HG02970 (cell line): ENCODE data around the gene MRPL53.

Experiments used
- ATAC-seq: cut with Tn5 transposase; IDR thresholded peaks from one replicate; pipeline ENCODE4 v1.9.1; 2021; ENCODE audit warnings: mild to moderate bottlenecking, moderate library complexity, moderate number of reproducible peaks; ENCODE audit not compliant: unreplicated experiment, low FRiP score

Gene MRPL53

DNA sequence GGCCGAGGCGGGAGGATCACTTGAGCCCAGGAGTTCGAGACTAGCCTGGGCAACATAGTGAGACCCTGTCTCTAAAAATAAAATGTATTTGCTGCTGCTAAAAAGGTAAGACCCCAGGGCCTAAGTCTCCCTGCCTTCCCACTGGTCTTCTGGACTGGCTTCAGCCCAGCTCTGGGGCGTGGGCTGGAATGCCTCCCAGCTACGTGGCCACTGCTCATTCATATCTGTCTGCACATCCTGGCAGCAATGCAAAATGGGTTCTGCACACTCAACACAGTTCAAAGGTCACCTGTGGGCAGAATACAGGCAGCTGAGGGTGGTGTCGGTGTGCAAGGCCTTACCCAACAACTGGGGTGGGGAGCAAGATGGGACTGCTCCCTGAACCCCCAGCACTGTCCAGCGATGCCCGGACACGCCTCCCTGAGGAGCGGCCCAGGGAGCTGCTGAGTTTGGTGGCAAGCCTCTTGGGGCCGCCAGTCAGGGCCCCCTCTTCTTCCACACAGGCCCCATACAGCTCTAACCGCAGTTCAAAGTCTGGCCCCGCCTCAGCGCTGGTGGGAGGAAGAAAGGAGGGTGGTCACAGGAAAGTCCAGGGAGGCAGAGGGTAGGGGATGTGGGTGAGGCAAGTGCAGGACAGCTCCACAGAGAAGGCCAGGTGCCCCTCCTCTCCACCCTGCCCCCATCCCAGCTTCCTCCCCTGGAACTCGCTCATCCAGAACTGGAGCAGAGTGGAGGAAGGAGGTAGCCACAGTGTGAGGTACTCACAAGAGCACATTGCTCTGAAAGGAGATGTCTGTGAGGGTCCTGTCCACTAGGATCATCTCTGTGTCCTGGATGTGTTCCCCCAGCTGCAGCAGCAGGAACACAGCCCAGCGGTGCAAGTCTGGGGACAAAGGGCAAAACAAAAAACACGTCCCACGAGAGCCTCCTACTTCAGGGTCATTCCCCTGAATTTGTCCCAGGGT is 42.7 kb downstream of the MRPL53 start:
- ATAC-seq = no peak

DNA sequence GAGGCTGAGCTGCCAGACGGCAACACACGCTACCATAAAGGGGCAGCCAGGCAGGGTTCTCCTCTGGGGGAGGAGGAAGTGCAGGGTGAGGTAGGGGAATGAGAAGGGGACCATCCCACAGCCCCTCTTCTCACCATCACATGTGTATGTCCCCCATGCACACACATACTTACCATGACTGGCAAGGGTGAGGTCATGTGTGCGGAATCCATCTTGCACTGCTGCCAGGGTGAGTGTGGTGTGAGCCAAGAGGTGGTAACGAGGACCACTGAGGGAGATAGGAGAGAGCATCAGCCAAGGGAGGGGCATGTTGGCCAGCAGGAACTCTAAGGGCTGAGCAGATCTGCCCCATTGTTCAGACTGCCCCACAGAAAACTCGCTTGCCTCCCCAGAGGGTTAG is 43.8 kb downstream of the MRPL53 start:
- ATAC-seq = no peak

DNA sequence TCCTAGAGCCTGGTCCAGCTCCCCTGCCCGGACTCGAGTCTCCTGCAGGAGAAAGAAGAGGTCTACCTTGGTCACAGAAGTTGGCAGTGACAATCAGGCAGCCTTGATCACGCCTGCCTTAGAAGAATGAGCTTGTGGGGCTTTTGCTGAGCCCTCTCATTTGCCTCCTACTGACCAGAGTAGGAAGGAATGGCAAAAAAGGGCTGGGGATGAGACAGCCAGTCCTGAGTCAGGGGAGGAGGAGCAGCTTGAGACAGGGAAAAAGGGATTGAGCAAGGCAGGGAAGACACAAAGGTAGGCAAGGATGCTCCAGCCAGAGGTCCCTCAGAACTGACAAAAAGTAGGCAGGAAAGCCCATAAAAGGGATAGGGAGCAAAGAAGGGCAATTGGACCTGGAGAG is 44.9 kb downstream of the MRPL53 start:
- ATAC-seq = no peak

DNA sequence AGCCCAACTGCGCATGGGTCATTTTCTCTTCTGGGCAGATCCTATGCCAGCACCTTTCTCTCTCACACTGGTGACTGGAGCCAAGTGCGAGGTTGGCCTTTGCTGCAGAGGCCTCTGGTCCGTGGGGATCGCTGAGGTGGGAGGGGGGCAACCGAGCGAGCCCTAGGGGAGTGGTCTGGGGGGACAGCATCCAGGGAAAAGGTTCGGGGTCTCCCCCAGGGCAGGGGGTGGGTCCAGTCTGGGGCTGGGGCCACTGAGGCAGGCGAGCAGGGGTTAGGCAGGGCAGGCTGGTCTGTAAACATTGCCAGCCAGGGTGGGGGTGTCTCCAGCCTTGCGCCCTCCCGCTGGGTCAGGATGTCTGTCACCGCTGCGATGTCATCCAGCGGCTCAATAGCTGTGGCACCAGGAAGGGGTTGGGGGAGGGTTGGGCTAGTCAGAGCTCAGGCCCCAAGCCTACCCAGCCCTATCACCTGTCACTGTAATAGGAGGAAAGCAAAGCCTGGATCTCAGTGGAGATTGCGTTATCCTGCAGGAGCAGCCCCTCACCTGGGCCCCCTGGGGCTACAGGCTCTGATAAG is 46.2 kb downstream of the MRPL53 start:
- ATAC-seq = no peak

DNA sequence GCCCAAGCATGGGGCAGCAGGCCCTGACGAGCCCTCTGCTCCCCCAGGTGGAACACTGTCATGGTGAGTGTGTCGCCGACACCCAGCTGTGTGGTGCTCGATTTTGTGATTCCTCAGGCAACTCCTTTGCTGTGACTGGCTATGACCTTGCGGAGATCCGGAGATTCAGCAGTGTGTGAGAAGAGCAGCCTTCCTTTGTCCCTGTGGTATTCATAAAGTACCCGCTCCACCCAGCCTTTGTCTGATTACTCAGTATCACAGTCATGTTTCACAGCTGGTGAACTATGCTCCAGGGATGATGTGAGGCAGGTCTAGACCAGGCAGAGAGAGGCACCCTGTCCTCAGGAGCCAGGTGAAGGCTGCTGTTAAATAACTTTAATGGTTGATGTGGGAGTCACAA is 47.0 kb downstream of the MRPL53 start:
- ATAC-seq = no peak

DNA sequence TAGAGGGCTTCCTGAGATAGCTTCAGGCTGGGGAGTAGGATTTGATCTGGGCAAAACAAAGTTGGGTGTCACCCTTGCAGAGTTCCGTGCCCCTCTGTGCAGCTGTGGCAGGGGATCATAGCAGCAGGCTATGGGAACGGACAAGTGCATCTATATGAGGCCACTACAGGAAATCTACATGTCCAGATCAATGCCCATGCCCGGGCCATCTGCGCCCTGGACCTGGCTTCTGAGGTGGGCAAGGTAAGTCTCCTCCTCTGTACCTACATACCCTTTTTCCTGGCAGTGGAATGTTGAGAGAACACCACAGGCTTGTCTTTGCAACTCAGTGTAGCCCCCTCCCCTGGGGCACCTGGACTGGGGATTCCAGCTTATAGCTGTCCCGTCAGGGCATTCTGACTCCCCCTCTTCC is 47.5 kb downstream of the MRPL53 start:
- no peak for ATAC-seq

DNA sequence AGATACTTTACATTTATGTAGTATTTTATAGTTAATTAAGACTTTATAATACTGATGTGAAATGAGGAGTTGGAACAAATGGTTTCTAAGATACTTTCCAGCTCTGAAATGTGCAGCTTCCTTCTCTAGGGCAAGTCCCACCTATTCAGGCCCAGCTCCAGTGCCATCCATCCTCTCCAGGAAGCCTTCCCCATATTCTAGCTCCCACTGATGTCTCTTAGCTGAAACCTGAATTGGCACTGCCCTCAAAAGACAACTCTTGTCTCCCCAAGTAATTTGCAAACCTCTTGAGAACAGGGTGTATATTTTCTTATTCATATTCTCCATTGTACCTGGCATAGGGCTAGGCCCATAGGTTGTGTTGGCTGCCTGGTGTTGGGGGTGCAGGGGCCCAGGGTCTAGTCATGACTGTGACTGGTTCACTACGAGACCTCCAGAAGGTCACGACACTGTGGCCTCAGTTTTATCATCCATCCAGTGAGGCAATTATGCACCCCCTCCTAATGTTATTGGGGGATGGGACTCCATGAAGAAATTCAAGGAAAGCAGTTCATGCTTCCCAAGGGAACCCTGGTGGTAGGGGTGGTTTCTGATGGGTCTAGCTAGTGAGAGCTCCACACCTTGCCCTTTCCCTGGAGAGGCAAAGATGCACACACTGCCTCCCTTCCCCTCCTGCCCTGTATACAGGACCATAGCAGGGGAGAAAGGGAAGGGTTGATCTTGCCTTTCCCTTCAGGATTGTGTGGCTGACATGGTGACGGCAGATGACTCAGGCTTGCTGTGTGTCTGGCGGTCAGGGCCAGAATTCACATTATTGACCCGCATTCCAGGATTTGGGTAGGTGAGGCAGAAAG is 48.1 kb downstream of the MRPL53 start:
- ATAC-seq = no peak

DNA sequence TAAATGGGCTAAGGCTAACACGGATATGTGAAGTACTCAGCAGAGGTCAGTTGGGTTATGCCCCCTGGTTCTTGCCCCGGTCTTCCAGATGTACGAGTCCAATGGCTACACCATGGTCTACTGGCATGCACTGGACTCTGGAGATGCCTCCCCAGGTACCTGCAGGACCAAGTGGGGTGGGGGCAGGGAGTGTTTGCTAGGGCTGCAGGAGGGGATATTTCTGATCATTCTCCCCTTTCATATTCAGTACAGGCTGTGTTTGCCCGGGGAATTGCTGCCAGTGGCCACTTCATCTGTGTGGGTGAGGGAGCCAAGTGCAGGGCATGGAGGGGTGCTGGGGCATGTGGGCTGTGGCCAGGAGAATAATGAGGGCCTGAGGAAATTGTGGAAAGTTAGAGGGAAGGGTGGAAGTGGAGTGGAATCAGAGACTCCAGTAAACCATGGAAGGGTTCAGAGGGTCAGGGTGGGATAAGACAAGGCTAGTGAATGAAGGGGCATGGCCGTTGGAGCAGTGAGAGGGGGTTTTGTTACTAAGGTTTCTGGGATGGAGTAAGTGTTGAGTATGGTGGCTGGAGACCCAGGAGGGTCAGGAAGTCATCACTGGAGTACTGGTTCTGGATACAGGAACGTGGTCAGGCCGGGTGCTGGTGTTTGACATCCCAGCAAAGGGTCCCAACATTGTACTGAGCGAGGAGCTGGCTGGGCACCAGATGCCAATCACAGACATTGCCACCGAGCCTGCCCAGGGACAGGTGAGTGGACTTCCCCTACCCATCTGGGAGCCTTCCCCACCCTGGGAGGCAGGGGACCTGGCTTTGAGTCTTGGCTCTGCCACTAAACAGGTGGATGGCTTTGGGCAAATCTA is 49.0 kb downstream of the MRPL53 start:
- ATAC-seq = no peak
